WTC11 (cell line): ENCODE measurements around the gene NTRK3.

Experiments
- CTCF ChIP-seq: fragments of 200-600 bp; IDR thresholded peaks from 2 replicates; pipeline ENCODE4 v1.8.0; 2022; ENCODE audit warnings: antibody characterized with exemption
- ESRRA ChIP-seq: sonication (generic); formaldehyde crosslinking; IDR thresholded peaks from 2 replicates; pipeline ENCODE4 v1.8.1; 2022; ENCODE audit warnings: mild to moderate bottlenecking, missing genetic modification reagents, borderline replicate concordance
- IRF2 ChIP-seq: sonication (generic); formaldehyde crosslinking; IDR thresholded peaks from 2 replicates; pipeline ENCODE4 v1.8.0; 2022; ENCODE audit warnings: low read depth, missing genetic modification reagents, borderline replicate concordance
- SP1 ChIP-seq: sonication (generic); formaldehyde crosslinking; conservative IDR thresholded peaks from 2 replicates; pipeline ENCODE4 v1.8.1; 2022; ENCODE audit warnings: missing genetic modification reagents
- ZNF138 ChIP-seq: sonication (generic); formaldehyde crosslinking; conservative IDR thresholded peaks from 2 replicates; pipeline ENCODE4 v1.8.1; 2022; ENCODE audit warnings: mild to moderate bottlenecking, moderate library complexity, missing genetic modification reagents
- TF ChIP-seq, protein P1 (sequence below): sonication (generic); formaldehyde crosslinking; IDR thresholded peaks from 2 replicates; pipeline ENCODE4 v1.8.0; 2022; ENCODE audit warnings: mild to moderate bottlenecking, missing genetic modification reagents
- TF ChIP-seq, protein P2 (sequence below): sonication (generic); formaldehyde crosslinking; IDR thresholded peaks from 2 replicates; pipeline ENCODE4 v1.8.0; 2022; ENCODE audit warnings: mild to moderate bottlenecking, missing genetic modification reagents
- TF ChIP-seq, protein P3 (sequence below): fragments of 250-450 bp; sonication (Bioruptor Pico); IDR thresholded peaks from 2 replicates; pipeline ENCODE4 v1.8.0; 2021; ENCODE audit warnings: mild to moderate bottlenecking
- TF ChIP-seq, protein P4 (sequence below): sonication (generic); formaldehyde crosslinking; IDR thresholded peaks from 2 replicates; pipeline ENCODE4 v1.8.0; 2022; ENCODE audit warnings: mild to moderate bottlenecking, missing genetic modification reagents
- TF ChIP-seq, protein P5 (sequence below): sonication (generic); formaldehyde crosslinking; IDR thresholded peaks from 2 replicates; pipeline ENCODE4 v1.8.0; 2022; ENCODE audit warnings: mild to moderate bottlenecking, missing genetic modification reagents
- TF ChIP-seq, protein P6 (sequence below): sonication (generic); formaldehyde crosslinking; IDR thresholded peaks from 2 replicates; pipeline ENCODE4 v1.8.1; 2022; ENCODE audit warnings: low read depth, missing genetic modification reagents, borderline replicate concordance

GRCh38 chr15:88231909-88232644, 24.5 kb downstream of the NTRK3 start:
- TF ChIP-seq CTCF (no peak), ZNF138 (no peak), IRF2 (CRISPR knock-in tag) (no peak), SP1 (CRISPR knock-in tag) (no peak), ESRRA (CRISPR knock-in tag) (no peak)
- TF ChIP-seq, protein P1, sequence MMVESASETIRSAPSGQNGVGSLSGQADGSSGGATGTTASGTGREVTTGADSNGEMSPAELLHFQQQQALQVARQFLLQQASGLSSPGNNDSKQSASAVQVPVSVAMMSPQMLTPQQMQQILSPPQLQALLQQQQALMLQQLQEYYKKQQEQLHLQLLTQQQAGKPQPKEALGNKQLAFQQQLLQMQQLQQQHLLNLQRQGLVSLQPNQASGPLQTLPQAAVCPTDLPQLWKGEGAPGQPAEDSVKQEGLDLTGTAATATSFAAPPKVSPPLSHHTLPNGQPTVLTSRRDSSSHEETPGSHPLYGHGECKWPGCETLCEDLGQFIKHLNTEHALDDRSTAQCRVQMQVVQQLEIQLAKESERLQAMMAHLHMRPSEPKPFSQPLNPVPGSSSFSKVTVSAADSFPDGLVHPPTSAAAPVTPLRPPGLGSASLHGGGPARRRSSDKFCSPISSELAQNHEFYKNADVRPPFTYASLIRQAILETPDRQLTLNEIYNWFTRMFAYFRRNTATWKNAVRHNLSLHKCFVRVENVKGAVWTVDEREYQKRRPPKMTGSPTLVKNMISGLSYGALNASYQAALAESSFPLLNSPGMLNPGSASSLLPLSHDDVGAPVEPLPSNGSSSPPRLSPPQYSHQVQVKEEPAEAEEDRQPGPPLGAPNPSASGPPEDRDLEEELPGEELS (CRISPR knock-in tag): no peak
- TF ChIP-seq, protein P2, sequence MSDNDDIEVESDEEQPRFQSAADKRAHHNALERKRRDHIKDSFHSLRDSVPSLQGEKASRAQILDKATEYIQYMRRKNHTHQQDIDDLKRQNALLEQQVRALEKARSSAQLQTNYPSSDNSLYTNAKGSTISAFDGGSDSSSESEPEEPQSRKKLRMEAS (CRISPR knock-in tag): no peak
- TF ChIP-seq, protein P3, sequence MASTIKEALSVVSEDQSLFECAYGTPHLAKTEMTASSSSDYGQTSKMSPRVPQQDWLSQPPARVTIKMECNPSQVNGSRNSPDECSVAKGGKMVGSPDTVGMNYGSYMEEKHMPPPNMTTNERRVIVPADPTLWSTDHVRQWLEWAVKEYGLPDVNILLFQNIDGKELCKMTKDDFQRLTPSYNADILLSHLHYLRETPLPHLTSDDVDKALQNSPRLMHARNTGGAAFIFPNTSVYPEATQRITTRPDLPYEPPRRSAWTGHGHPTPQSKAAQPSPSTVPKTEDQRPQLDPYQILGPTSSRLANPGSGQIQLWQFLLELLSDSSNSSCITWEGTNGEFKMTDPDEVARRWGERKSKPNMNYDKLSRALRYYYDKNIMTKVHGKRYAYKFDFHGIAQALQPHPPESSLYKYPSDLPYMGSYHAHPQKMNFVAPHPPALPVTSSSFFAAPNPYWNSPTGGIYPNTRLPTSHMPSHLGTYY (CRISPR knock-in tag): no peak
- TF ChIP-seq, protein P4, sequence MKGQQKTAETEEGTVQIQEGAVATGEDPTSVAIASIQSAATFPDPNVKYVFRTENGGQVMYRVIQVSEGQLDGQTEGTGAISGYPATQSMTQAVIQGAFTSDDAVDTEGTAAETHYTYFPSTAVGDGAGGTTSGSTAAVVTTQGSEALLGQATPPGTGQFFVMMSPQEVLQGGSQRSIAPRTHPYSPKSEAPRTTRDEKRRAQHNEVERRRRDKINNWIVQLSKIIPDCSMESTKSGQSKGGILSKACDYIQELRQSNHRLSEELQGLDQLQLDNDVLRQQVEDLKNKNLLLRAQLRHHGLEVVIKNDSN (CRISPR knock-in tag): no peak
- TF ChIP-seq, protein P5, sequence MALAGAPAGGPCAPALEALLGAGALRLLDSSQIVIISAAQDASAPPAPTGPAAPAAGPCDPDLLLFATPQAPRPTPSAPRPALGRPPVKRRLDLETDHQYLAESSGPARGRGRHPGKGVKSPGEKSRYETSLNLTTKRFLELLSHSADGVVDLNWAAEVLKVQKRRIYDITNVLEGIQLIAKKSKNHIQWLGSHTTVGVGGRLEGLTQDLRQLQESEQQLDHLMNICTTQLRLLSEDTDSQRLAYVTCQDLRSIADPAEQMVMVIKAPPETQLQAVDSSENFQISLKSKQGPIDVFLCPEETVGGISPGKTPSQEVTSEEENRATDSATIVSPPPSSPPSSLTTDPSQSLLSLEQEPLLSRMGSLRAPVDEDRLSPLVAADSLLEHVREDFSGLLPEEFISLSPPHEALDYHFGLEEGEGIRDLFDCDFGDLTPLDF (CRISPR knock-in tag): no peak
- TF ChIP-seq, protein P6, sequence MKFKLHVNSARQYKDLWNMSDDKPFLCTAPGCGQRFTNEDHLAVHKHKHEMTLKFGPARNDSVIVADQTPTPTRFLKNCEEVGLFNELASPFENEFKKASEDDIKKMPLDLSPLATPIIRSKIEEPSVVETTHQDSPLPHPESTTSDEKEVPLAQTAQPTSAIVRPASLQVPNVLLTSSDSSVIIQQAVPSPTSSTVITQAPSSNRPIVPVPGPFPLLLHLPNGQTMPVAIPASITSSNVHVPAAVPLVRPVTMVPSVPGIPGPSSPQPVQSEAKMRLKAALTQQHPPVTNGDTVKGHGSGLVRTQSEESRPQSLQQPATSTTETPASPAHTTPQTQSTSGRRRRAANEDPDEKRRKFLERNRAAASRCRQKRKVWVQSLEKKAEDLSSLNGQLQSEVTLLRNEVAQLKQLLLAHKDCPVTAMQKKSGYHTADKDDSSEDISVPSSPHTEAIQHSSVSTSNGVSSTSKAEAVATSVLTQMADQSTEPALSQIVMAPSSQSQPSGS (CRISPR knock-in tag): no peak
